Measurements from ENCODE around the gene RASSF10. TPM values are rescaled to one million over a fixed set of nuclear protein-coding genes. Genes with fewer than 3 reads are reported as not detected.

Gene RASSF10
- total RNA-seq, 6 experiments from 2014 or later, result not detected

GRCh38 chr11:12994476-12994875 lies 14.6 kb upstream of the RASSF10 start:
- TF ChIP-seq CTCF (IDR thresholded peaks at IDR 0.05), result no peak
- Mint-ChIP-seq H3K36me3 (ENCODE audit: low read depth) (no peaks in the 10 kb centered on the region; the same call in 1 of the 2 replicates), H3K4me3 (no peak overlapping the region), H3K27ac (no peak overlapping the region), H3K4me1 (ENCODE audit: low read depth) (no peaks in the 10 kb centered on the region), H3K9me3 (no peaks in the 10 kb centered on the region), H3K27me3 (ENCODE audit: insufficient read depth) (peaks cover 25% of the 10 kb centered on the region)
- DNase-seq, result no peak

- Mint-ChIP-seq H3K27me3 (ENCODE audit: insufficient read depth) (peaks cover 24% of the 10 kb centered on the region), H3K9me3 (no peaks in the 10 kb centered on the region), H3K36me3 (ENCODE audit: low read depth) (no peaks in the 10 kb centered on the region; the same call in 1 of the 2 replicates), H3K27ac (no peak overlapping the region), H3K4me1 (ENCODE audit: low read depth) (no peaks in the 10 kb centered on the region), H3K4me3 (no peak overlapping the region)
- no peak for TF ChIP-seq CTCF (IDR thresholded peaks at IDR 0.05)
- DNase-seq, result no peak
Observed at GRCh38 chr11:12995188-12995587, 13.9 kb upstream of the RASSF10 start.

- Mint-ChIP-seq H3K4me3 (no peak overlapping the region), H3K4me1 (ENCODE audit: low read depth) (no peaks in the 10 kb centered on the region), H3K27me3 (ENCODE audit: insufficient read depth) (peaks cover 30% of the 10 kb centered on the region), H3K9me3 (no peaks in the 10 kb centered on the region), H3K27ac (no peak overlapping the region), H3K36me3 (ENCODE audit: low read depth) (no peaks in the 10 kb centered on the region; the same call in 1 of the 2 replicates)
- DNase-seq, result no peak
- TF ChIP-seq CTCF (IDR thresholded peaks at IDR 0.05), result no peak
Observed at GRCh38 chr11:12995823-12996222, 13.3 kb upstream of the RASSF10 start.

GRCh38 chr11:12997168-12997567 lies 11.9 kb upstream of the RASSF10 start:
- no peaks in the 10 kb centered on the region; the same call in 1 of the 2 replicates for H3K36me3 Mint-ChIP-seq (ENCODE audit: low read depth)
- TF ChIP-seq CTCF (IDR thresholded peaks at IDR 0.05), result no peak
- no peaks in the 10 kb centered on the region for H3K4me1 Mint-ChIP-seq (ENCODE audit: low read depth)
- no peaks in the 10 kb centered on the region for H3K9me3 Mint-ChIP-seq
- no peak overlapping the region for H3K27ac Mint-ChIP-seq
- H3K27me3 Mint-ChIP-seq (ENCODE audit: insufficient read depth), result peaks cover 33% of the 10 kb centered on the region; the same call in 1 of the 2 replicates
- H3K4me3 Mint-ChIP-seq, result no peak overlapping the region
- DNase-seq, result no peak

- Mint-ChIP-seq H3K36me3 (ENCODE audit: low read depth) (no peaks in the 10 kb centered on the region; the same call in 1 of the 2 replicates), H3K27ac (no peak overlapping the region), H3K27me3 (ENCODE audit: insufficient read depth) (peaks cover 31% of the 10 kb centered on the region), H3K9me3 (no peaks in the 10 kb centered on the region), H3K4me3 (no peak overlapping the region), H3K4me1 (ENCODE audit: low read depth) (no peaks in the 10 kb centered on the region)
- TF ChIP-seq CTCF (IDR thresholded peaks at IDR 0.05), result no peak
- no peak for DNase-seq
Observed at GRCh38 chr11:12998336-12998735, 10.8 kb upstream of the RASSF10 start.

- no peak for DNase-seq
- TF ChIP-seq CTCF (IDR thresholded peaks at IDR 0.05), result no peak
- Mint-ChIP-seq H3K27ac (no peak overlapping the region), H3K4me3 (no peak overlapping the region), H3K36me3 (ENCODE audit: low read depth) (no peaks in the 10 kb centered on the region; the same call in 1 of the 2 replicates), H3K9me3 (no peaks in the 10 kb centered on the region), H3K4me1 (ENCODE audit: low read depth) (no peaks in the 10 kb centered on the region), H3K27me3 (ENCODE audit: insufficient read depth) (peaks cover 31% of the 10 kb centered on the region)
Observed at GRCh38 chr11:12999597-12999996, 9.5 kb upstream of the RASSF10 start.
